Loucy (cell line): Measurements from ENCODE around the gene ACOD1.

Experiments
- CTCF ChIP-seq: fragments of 200-600 bp; sonication (generic); conservative IDR thresholded peaks from 2 replicates; pipeline ENCODE4 v1.5.1; 2014; ENCODE audit warnings: mild to moderate bottlenecking, antibody characterized with exemption, low read length
- EZH2phosphoT487 ChIP-seq: fragments of 200-600 bp; IDR thresholded peaks from 2 replicates; pipeline ENCODE4 v1.6.1; 2018; ENCODE audit warnings: antibody characterized with exemption, mild to moderate bottlenecking, moderate library complexity, borderline replicate concordance

- no peak for TF ChIP-seq CTCF
- no peak for TF ChIP-seq EZH2phosphoT487
These were observed 21.4 kb downstream of the ACOD1 start for GRCh38 chr13:76969488-76970365.
